Right forelimb (tissue), 1 donor: ENCODE data around the gene SUPT3H.
"Not testable (repeated sequence)": the region's sequence is repeated elsewhere in the genome, so short reads cannot be mapped to it uniquely, and the experiment has no call there.

Experiments
- DNase-seq: peaks from one replicate; pipeline ENCODE4 v3.0.0-alpha.2; 2018

SUPT3H gene

GRCh38 chr6:45253453-45253852, 124.3 kb downstream of the SUPT3H start:
- DNase-seq: no peak

- no peak for DNase-seq
Measured at GRCh38 chr6:45231660-45232059, 146.1 kb downstream of the SUPT3H start.

- DNase-seq: no peak
Measured at GRCh38 chr6:45229416-45229815, 148.3 kb downstream of the SUPT3H start.

GRCh38 chr6:45226081-45226480, 151.7 kb downstream of the SUPT3H start:
- no peak for DNase-seq

- no peak for DNase-seq
Measured at GRCh38 chr6:45222380-45222779, 155.4 kb downstream of the SUPT3H start.

GRCh38 chr6:45215759-45216158, 162.0 kb downstream of the SUPT3H start:
- no peak for DNase-seq

GRCh38 chr6:45212976-45213375, 164.8 kb downstream of the SUPT3H start:
- DNase-seq: no peak

- no peak for DNase-seq
Measured at GRCh38 chr6:45209762-45210161, 168.0 kb downstream of the SUPT3H start.

- DNase-seq: no peak
Measured at GRCh38 chr6:45206793-45207492, 170.8 kb downstream of the SUPT3H start.

GRCh38 chr6:45201484-45201883, 176.2 kb downstream of the SUPT3H start:
- no peak for DNase-seq

GRCh38 chr6:45200510-45200909, 177.2 kb downstream of the SUPT3H start:
- DNase-seq: no peak

- DNase-seq: no peak
Measured at GRCh38 chr6:45199554-45199953, 178.2 kb downstream of the SUPT3H start.

- no peak for DNase-seq
Measured at GRCh38 chr6:45196121-45196520, 181.6 kb downstream of the SUPT3H start.

- no peak for DNase-seq
Measured at GRCh38 chr6:45195137-45195536, 182.6 kb downstream of the SUPT3H start.

GRCh38 chr6:45192556-45192955, 185.2 kb downstream of the SUPT3H start:
- DNase-seq: no peak

- DNase-seq: no peak
Measured at GRCh38 chr6:45191414-45191813, 186.3 kb downstream of the SUPT3H start.

- no peak for DNase-seq
Measured at GRCh38 chr6:45187836-45188235, 189.9 kb downstream of the SUPT3H start.

GRCh38 chr6:45185403-45186251, 192.1 kb downstream of the SUPT3H start:
- no peak for DNase-seq

- no peak for DNase-seq
Measured at GRCh38 chr6:45184937-45185336, 192.8 kb downstream of the SUPT3H start.

- DNase-seq: no peak
Measured at GRCh38 chr6:45184040-45184439, 193.7 kb downstream of the SUPT3H start.

GRCh38 chr6:45176373-45176772, 201.4 kb downstream of the SUPT3H start:
- DNase-seq: not testable (repeated sequence)

- no peak for DNase-seq
Measured at GRCh38 chr6:45175272-45175671, 202.5 kb downstream of the SUPT3H start.

- no peak for DNase-seq
Measured at GRCh38 chr6:45174045-45174444, 203.7 kb downstream of the SUPT3H start.

GRCh38 chr6:45171380-45171779, 206.4 kb downstream of the SUPT3H start:
- DNase-seq: no peak
